GM19395 (cell line): Measurements from ENCODE around the gene DUS1L.

Experiments
- ATAC-seq: cut with Tn5 transposase; IDR thresholded peaks from one replicate; pipeline ENCODE4 v1.9.1; 2021; ENCODE audit warnings: mild to moderate bottlenecking, moderate library complexity; ENCODE audit not compliant: unreplicated experiment

The DUS1L gene

GRCh38 chr17:82029391-82029790 lies 36.2 kb downstream of the DUS1L start:
- no peak for ATAC-seq

GRCh38 chr17:82028966-82029365 lies 36.6 kb downstream of the DUS1L start:
- ATAC-seq = no peak

GRCh38 chr17:82028246-82028645 lies 37.4 kb downstream of the DUS1L start:
- no peak for ATAC-seq

- ATAC-seq = no peak
Measured at GRCh38 chr17:82025401-82026107, 40.0 kb downstream of the DUS1L start.

- ATAC-seq = no peak
Measured at GRCh38 chr17:82024859-82025258, 40.7 kb downstream of the DUS1L start.

- ATAC-seq = peak; percentile 15
Measured at GRCh38 chr17:82023447-82024241, 42.0 kb downstream of the DUS1L start.

- ATAC-seq = peak; percentile 85
Measured at GRCh38 chr17:82022981-82023446, 42.6 kb downstream of the DUS1L start, which contains the start of gene LRRC45. TSS of gene LRRC45 (plus strand) at chr17:82023305. CDS start at chr17:82023644, 339 bp downstream.

- peak; percentile 20 for ATAC-seq
Measured at GRCh38 chr17:82022310-82022980, 43.2 kb downstream of the DUS1L start, which contains the start of gene CENPX. TSS of gene CENPX (minus strand) at chr17:82022878. CDS start at chr17:82022861, 17 bp downstream.

- no peak for ATAC-seq
Measured at GRCh38 chr17:82021900-82022309, 43.7 kb downstream of the DUS1L start.

- ATAC-seq = no peak
Measured at GRCh38 chr17:82021107-82021899, 44.3 kb downstream of the DUS1L start.

- no peak for ATAC-seq
Measured at GRCh38 chr17:82020572-82021106, 45.0 kb downstream of the DUS1L start.

- no peak for ATAC-seq
Measured at GRCh38 chr17:82019690-82020571, 45.7 kb downstream of the DUS1L start.

- no peak for ATAC-seq
Measured at GRCh38 chr17:82018989-82019689, 46.5 kb downstream of the DUS1L start.

- ATAC-seq = no peak
Measured at GRCh38 chr17:82018152-82018988, 47.2 kb downstream of the DUS1L start.

GRCh38 chr17:82017612-82018151 lies 47.9 kb downstream of the DUS1L start:
- ATAC-seq = no peak

- no peak for ATAC-seq
Measured at GRCh38 chr17:82016875-82017459, 48.6 kb downstream of the DUS1L start.
